ENCODE data around the gene ANGEL1. TPM values are rescaled to one million over a fixed set of nuclear protein-coding genes. Genes with fewer than 3 reads are reported as not detected.

The ANGEL1 gene
- total RNA-seq, 1 experiment from 2014 or later: 9.2 TPM

- H3K27ac ChIP-seq (ENCODE audit: low read length): no peak overlapping the region
- no peak overlapping the region for H3K4me3 ChIP-seq (ENCODE audit: low read length)
- no TSS peak for BruUV-seq (replicated peaks)
- peaks cover 53% of the 10 kb centered on the region for H3K27me3 ChIP-seq (ENCODE audit: low read length)
- intact Hi-C loops (cut with micrococcal nuclease): no loop called here
- CTCF ChIA-PET: no interaction called here
- H3F3A ChIP-seq (ENCODE audit: low read length, unreplicated experiment): no peaks in the 10 kb centered on the region
- H3K36me3 ChIP-seq (ENCODE audit: low read depth, low read length): no peaks in the 10 kb centered on the region
- H3K4me1 ChIP-seq (ENCODE audit: insufficient read depth, low read length): no peaks in the 10 kb centered on the region
- ATAC-seq (no peak), DNase-seq (no peak)
- TF ChIP-seq EZH2 (IDR thresholded peaks at IDR 0.05; ENCODE audit: low read length, unreplicated experiment) (no peak), CTCF (conservative IDR thresholded peaks at IDR 0.05; ENCODE audit: low read depth, low read length) (no peak), EZH2phosphoT487 (IDR thresholded peaks at IDR 0.05; ENCODE audit: borderline replicate concordance, low read length) (no peak)
- no peak overlapping the region for H3K9ac ChIP-seq (ENCODE audit: low read length)
- H3K9me3 ChIP-seq (ENCODE audit: low read length): no peaks in the 10 kb centered on the region
- H2AFZ ChIP-seq (ENCODE audit: low read length): no peak overlapping the region
- H3K79me2 ChIP-seq (ENCODE audit: low read length): no peaks in the 10 kb centered on the region
- no peak overlapping the region for H3K4me2 ChIP-seq (ENCODE audit: low read length)
- POLR2A ChIA-PET (ENCODE audit: unreplicated experiment): no interaction called here
- no peaks in the 10 kb centered on the region for H4K20me1 ChIP-seq (ENCODE audit: low read length)
- H3K9me2 ChIP-seq (replicated peaks; ENCODE audit: low read length): no peaks in the 10 kb centered on the region
These were observed 20.3 kb upstream of the ANGEL1 start for GRCh38 chr14:76833011-76833410.

GRCh38 chr14:76832503-76832988, 19.9 kb upstream of the ANGEL1 start:
- Histone ChIP-seq H3K4me2 (ENCODE audit: low read length) (no peak overlapping the region), H3K27ac (ENCODE audit: low read length) (no peak overlapping the region), H3K9me3 (ENCODE audit: low read length) (no peaks in the 10 kb centered on the region), H3K4me1 (ENCODE audit: insufficient read depth, low read length) (no peaks in the 10 kb centered on the region), H3K36me3 (ENCODE audit: low read depth, low read length) (no peaks in the 10 kb centered on the region), H3K27me3 (ENCODE audit: low read length) (peaks cover 48% of the 10 kb centered on the region), H2AFZ (ENCODE audit: low read length) (no peak overlapping the region), H3K4me3 (ENCODE audit: low read length) (no peak overlapping the region), H3F3A (ENCODE audit: low read length, unreplicated experiment) (no peaks in the 10 kb centered on the region), H3K9ac (ENCODE audit: low read length) (no peak overlapping the region), H4K20me1 (ENCODE audit: low read length) (no peaks in the 10 kb centered on the region), H3K9me2 (replicated peaks; ENCODE audit: low read length) (no peaks in the 10 kb centered on the region), H3K79me2 (ENCODE audit: low read length) (no peaks in the 10 kb centered on the region)
- ATAC-seq (no peak), DNase-seq (no peak)
- BruUV-seq (replicated peaks): no TSS peak
- POLR2A ChIA-PET (ENCODE audit: unreplicated experiment): interaction anchor here (0.7 kb wide), 1 partner anchor 25 kb away, joined by 5 read pairs; no protein-coding TSS in a partner anchor
- intact Hi-C loops (cut with micrococcal nuclease): no loop called here
- no peak for TF ChIP-seq CTCF (conservative IDR thresholded peaks at IDR 0.05; ENCODE audit: low read depth, low read length)
- TF ChIP-seq EZH2 (IDR thresholded peaks at IDR 0.05; ENCODE audit: low read length, unreplicated experiment): no peak
- no peak for TF ChIP-seq EZH2phosphoT487 (IDR thresholded peaks at IDR 0.05; ENCODE audit: borderline replicate concordance, low read length)
- CTCF ChIA-PET: no interaction called here

GRCh38 chr14:76830556-76830955, 17.9 kb upstream of the ANGEL1 start:
- intact Hi-C loops (cut with micrococcal nuclease): no loop called here
- Histone ChIP-seq H4K20me1 (ENCODE audit: low read length) (no peaks in the 10 kb centered on the region), H3K4me1 (ENCODE audit: insufficient read depth, low read length) (no peaks in the 10 kb centered on the region), H3K9ac (ENCODE audit: low read length) (no peak overlapping the region), H2AFZ (ENCODE audit: low read length) (no peak overlapping the region), H3F3A (ENCODE audit: low read length, unreplicated experiment) (no peaks in the 10 kb centered on the region), H3K4me3 (ENCODE audit: low read length) (no peak overlapping the region), H3K36me3 (ENCODE audit: low read depth, low read length) (no peaks in the 10 kb centered on the region), H3K79me2 (ENCODE audit: low read length) (no peaks in the 10 kb centered on the region), H3K27ac (ENCODE audit: low read length) (no peak overlapping the region), H3K9me2 (replicated peaks; ENCODE audit: low read length) (no peaks in the 10 kb centered on the region), H3K9me3 (ENCODE audit: low read length) (no peaks in the 10 kb centered on the region), H3K4me2 (ENCODE audit: low read length) (no peak overlapping the region), H3K27me3 (ENCODE audit: low read length) (peaks cover 44% of the 10 kb centered on the region)
- no TSS peak for BruUV-seq (replicated peaks)
- ATAC-seq: no peak
- TF ChIP-seq CTCF (conservative IDR thresholded peaks at IDR 0.05; ENCODE audit: low read depth, low read length): no peak
- TF ChIP-seq EZH2 (IDR thresholded peaks at IDR 0.05; ENCODE audit: low read length, unreplicated experiment): no peak
- TF ChIP-seq EZH2phosphoT487 (IDR thresholded peaks at IDR 0.05; ENCODE audit: borderline replicate concordance, low read length): no peak
- POLR2A ChIA-PET (ENCODE audit: unreplicated experiment): no interaction called here
- DNase-seq: no peak
- CTCF ChIA-PET: no interaction called here
